ENCODE data around the gene TGFBR1.

GRCh38 chr9:99121604-99122003 lies 16.7 kb downstream of the TGFBR1 start:
- TF ChIP-seq, protein P1, sequence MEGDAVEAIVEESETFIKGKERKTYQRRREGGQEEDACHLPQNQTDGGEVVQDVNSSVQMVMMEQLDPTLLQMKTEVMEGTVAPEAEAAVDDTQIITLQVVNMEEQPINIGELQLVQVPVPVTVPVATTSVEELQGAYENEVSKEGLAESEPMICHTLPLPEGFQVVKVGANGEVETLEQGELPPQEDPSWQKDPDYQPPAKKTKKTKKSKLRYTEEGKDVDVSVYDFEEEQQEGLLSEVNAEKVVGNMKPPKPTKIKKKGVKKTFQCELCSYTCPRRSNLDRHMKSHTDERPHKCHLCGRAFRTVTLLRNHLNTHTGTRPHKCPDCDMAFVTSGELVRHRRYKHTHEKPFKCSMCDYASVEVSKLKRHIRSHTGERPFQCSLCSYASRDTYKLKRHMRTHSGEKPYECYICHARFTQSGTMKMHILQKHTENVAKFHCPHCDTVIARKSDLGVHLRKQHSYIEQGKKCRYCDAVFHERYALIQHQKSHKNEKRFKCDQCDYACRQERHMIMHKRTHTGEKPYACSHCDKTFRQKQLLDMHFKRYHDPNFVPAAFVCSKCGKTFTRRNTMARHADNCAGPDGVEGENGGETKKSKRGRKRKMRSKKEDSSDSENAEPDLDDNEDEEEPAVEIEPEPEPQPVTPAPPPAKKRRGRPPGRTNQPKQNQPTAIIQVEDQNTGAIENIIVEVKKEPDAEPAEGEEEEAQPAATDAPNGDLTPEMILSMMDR (IDR thresholded peaks at IDR 0.05), result no peak
- TF ChIP-seq POLR2A (IDR thresholded peaks at IDR 0.05) (no peak), EP300 (IDR thresholded peaks at IDR 0.05) (no peak)

Data from tibial nerve (tissue), 4 donors.